Mesothelial cell of epicardium (in vitro differentiated cells): ENCODE data around the gene DENND1A. TPM values are rescaled to one million over a fixed set of nuclear protein-coding genes. Genes with fewer than 3 reads are reported as not detected.

Source experiments
- DNase-seq, 2 experiments: peaks; one replicate each; pipeline ENCODE4 v3.0.0; 2021; ENCODE audit warnings: low spot score in 2 of 2; ENCODE audit not compliant: unreplicated experiment in 2 of 2
- H3K27ac Mint-ChIP-seq: 2 replicates; pipeline ENCODE4 v1.8.0; 2021; ENCODE audit warnings: mixed read lengths
- H3K27me3 Mint-ChIP-seq: 2 replicates; pipeline ENCODE4 v1.8.0; 2021; ENCODE audit warnings: low read depth, mixed read lengths
- H3K36me3 Mint-ChIP-seq: 2 replicates; pipeline ENCODE4 v1.8.0; 2021; ENCODE audit warnings: mixed read lengths
- H3K4me1 Mint-ChIP-seq: 2 replicates; pipeline ENCODE4 v1.8.0; 2021; ENCODE audit warnings: mixed read lengths
- H3K4me3 Mint-ChIP-seq: 2 replicates; pipeline ENCODE4 v1.8.0; 2021; ENCODE audit warnings: mild to moderate bottlenecking, moderate library complexity, mixed read lengths
- H3K9me3 Mint-ChIP-seq: 2 replicates; pipeline ENCODE4 v1.8.0; 2021; ENCODE audit warnings: mixed read lengths
- total RNA-seq: library from RNA; stranded (reverse); gene quantifications from 3 replicates; pipeline ENCODE4 v1.2.1, GENCODE V29; 2021
- TF ChIP-seq, protein P1 (sequence below): fragments of 200-600 bp; sonication (generic); IDR thresholded peaks from one replicate; pipeline ENCODE4 v1.5.0; 2021; ENCODE audit warnings: antibody characterized with exemption; ENCODE audit not compliant: unreplicated experiment

Gene DENND1A
- total RNA-seq, 1 donor from 2014 or later = 23.4 TPM

DNA sequence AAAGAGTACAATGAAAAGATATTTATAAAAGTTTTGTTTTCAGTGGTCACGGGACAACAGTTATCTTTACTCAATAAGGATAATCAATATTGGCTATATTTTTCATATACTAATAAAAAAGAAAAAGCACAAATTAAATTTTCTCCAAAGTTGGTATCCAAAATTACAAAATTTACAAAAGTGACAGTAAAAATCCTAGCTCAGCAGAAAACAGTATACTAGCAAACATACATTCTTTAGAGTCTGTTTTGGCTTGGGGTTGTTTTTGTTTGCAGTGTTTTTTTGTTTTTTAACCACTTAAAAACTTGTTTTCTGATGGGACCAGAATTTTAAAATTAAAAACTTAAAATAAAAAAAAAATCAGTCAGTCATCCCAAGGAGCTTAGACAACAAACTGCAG, 183.2 kb downstream of the DENND1A start:
- Mint-ChIP-seq H3K27ac (no peak overlapping the region), H3K9me3 (no peaks in the 10 kb centered on the region), H3K4me3 (no peak overlapping the region), H3K27me3 (peaks cover 7% of the 10 kb centered on the region), H3K4me1 (peaks cover 28% of the 10 kb centered on the region), H3K36me3 (no peaks in the 10 kb centered on the region)
- DNase-seq = no peak
- TF ChIP-seq, protein P1, sequence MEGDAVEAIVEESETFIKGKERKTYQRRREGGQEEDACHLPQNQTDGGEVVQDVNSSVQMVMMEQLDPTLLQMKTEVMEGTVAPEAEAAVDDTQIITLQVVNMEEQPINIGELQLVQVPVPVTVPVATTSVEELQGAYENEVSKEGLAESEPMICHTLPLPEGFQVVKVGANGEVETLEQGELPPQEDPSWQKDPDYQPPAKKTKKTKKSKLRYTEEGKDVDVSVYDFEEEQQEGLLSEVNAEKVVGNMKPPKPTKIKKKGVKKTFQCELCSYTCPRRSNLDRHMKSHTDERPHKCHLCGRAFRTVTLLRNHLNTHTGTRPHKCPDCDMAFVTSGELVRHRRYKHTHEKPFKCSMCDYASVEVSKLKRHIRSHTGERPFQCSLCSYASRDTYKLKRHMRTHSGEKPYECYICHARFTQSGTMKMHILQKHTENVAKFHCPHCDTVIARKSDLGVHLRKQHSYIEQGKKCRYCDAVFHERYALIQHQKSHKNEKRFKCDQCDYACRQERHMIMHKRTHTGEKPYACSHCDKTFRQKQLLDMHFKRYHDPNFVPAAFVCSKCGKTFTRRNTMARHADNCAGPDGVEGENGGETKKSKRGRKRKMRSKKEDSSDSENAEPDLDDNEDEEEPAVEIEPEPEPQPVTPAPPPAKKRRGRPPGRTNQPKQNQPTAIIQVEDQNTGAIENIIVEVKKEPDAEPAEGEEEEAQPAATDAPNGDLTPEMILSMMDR = no peak

- Mint-ChIP-seq H3K27me3 (peaks cover 5% of the 10 kb centered on the region), H3K36me3 (no peaks in the 10 kb centered on the region), H3K9me3 (no peaks in the 10 kb centered on the region), H3K4me1 (peaks cover 34% of the 10 kb centered on the region), H3K27ac (no peak overlapping the region), H3K4me3 (no peak overlapping the region)
- TF ChIP-seq, protein P1 = no peak
- no peak for DNase-seq
Observed at GRCh38 chr9:123745933-123746332, 184.0 kb downstream of the DENND1A start.

DNA sequence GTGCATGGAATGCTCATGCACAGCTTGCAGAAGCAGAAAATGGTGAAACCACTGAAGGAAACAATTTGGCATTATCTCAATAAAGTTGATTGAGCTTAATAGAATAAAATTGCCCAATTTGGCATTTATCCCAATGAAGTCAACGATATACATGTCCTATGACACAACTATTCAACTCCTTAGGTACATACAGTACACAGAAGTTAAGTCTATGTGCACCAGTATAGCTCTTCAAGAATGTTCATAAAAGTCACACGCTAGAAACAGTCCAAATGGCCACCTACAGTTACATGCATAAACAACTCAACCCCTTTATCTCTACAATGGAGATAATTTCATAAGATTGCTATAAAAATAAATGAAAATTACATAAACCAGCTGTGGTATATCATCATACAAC, 184.5 kb downstream of the DENND1A start:
- H3K36me3 Mint-ChIP-seq = no peaks in the 10 kb centered on the region
- no peaks in the 10 kb centered on the region for H3K9me3 Mint-ChIP-seq
- TF ChIP-seq, protein P1 = no peak
- H3K27ac Mint-ChIP-seq = no peak overlapping the region
- no peak overlapping the region for H3K4me3 Mint-ChIP-seq
- peaks cover 5% of the 10 kb centered on the region for H3K27me3 Mint-ChIP-seq
- peaks cover 33% of the 10 kb centered on the region for H3K4me1 Mint-ChIP-seq
- DNase-seq = no peak

DNA sequence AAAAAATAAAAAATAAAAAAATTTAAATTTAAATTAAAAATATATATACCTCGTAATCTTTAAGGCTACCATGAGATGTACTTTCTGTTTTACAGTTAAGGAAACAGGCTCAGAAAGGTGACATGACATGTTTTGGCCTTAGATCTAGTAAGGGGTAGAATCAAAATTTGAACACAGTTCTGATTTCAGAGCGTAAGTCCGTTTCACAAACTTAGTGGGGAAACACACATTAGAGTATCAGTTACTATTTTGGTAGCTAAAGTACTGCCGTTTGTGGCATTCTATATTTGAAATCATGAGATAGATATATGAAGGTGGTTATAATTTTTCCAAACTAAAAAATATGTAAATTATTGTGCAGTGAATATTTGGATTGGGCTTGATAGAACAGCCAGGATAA, 186.2 kb downstream of the DENND1A start:
- H3K4me3 Mint-ChIP-seq = no peak overlapping the region
- DNase-seq = no peak
- H3K27me3 Mint-ChIP-seq = no peaks in the 10 kb centered on the region
- TF ChIP-seq, protein P1 = no peak
- no peaks in the 10 kb centered on the region for H3K9me3 Mint-ChIP-seq
- H3K4me1 Mint-ChIP-seq = peaks cover 30% of the 10 kb centered on the region
- no peaks in the 10 kb centered on the region for H3K36me3 Mint-ChIP-seq
- H3K27ac Mint-ChIP-seq = no peak overlapping the region

DNA sequence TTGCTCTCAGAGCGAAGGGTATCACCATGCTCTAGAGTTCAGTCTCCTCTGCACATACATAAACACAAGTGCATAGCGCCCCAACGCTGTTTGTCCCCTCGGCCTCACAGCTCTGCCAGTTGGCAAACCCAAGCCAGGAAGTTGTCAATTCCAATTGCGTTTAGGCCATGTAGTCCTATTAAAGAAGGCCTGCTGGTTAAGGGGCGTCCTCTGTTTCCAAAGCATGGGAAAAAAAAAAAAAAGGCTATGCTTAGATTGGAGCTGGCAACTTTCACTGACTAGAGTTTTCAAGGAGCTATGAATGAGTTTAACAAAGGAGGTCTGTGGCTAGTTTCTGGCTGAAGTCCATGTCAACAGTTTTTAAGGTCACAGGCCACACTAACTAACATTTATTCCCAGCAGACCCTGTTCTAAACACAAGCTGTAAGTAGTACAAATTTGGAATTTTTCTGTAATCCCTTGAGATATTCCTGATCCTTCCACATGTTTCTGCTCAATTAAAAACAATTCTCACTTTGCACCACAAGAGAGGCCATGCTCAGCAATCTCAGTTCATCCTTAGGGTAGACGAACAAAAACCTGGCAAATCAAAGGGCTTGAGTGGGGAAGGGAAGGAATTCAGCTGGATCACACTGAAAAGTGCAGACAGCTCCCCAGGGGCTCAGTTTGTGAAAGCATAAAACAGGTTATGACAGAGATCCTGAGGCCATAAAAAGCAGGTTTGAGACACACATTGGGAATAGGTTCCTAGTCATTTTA, 187.7 kb downstream of the DENND1A start:
- H3K4me1 Mint-ChIP-seq = peaks cover 34% of the 10 kb centered on the region
- no peaks in the 10 kb centered on the region for H3K9me3 Mint-ChIP-seq
- DNase-seq = no peak
- TF ChIP-seq, protein P1 = no peak
- no peaks in the 10 kb centered on the region for H3K36me3 Mint-ChIP-seq
- H3K27ac Mint-ChIP-seq = no peak overlapping the region
- no peaks in the 10 kb centered on the region for H3K27me3 Mint-ChIP-seq
- H3K4me3 Mint-ChIP-seq = no peak overlapping the region

DNA sequence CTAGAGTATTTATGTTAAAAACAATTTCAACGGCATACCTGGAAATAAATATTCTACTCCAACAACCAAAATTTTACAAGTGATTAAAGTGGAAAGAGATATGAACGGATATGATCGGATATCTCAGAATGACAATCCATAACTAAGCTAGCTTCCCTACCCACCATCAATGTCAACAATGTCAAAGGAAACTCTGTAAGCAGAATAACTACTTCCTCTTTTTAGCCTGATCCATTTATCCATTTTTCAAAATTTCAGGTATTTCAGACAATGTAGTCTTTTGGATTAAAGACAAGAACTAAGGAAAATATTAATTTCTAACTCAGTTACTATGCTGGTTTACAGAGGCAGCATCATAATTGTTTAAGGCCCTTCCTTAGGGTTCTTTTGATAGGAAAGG, 188.7 kb downstream of the DENND1A start:
- no peak overlapping the region for H3K4me3 Mint-ChIP-seq
- TF ChIP-seq, protein P1 = no peak
- no peak overlapping the region for H3K27ac Mint-ChIP-seq
- H3K27me3 Mint-ChIP-seq = no peaks in the 10 kb centered on the region
- no peaks in the 10 kb centered on the region for H3K9me3 Mint-ChIP-seq
- DNase-seq = no peak
- H3K36me3 Mint-ChIP-seq = no peaks in the 10 kb centered on the region
- peaks cover 34% of the 10 kb centered on the region for H3K4me1 Mint-ChIP-seq
